Mucosa of descending colon (tissue), 3 donors: ENCODE data around the gene HRK. TPM values are rescaled to one million over a fixed set of nuclear protein-coding genes. Genes with fewer than 3 reads are reported as not detected.
A peak's percentile ranks its signal among the peaks of the same experiment; 100 is the strongest.

Experiments used
- ATAC-seq: fragments of 200-7000 bp; cut with Tn5 transposase; one replicate; pipeline ENCODE4 v1.9.1; 2020; ENCODE audit warnings: mild to moderate bottlenecking, moderate library complexity
- DNase-seq, 3 donors: peaks; one replicate each; pipeline ENCODE4 v3.0.0-alpha.2; 2020
- H3K36me3 ChIP-seq: fragments of 200-600 bp; one replicate; pipeline ENCODE4 v1.8.0; 2021; ENCODE audit warnings: low read depth, mild to moderate bottlenecking
- H3K4me1 ChIP-seq: fragments of 200-600 bp; one replicate; pipeline ENCODE4 v1.8.0; 2021; ENCODE audit warnings: low read depth, mild to moderate bottlenecking
- H3K4me3 ChIP-seq: fragments of 200-600 bp; one replicate; pipeline ENCODE4 v1.8.0; 2021; ENCODE audit warnings: mild to moderate bottlenecking
- H3K9me3 ChIP-seq: fragments of 200-600 bp; one replicate; pipeline ENCODE4 v1.8.0; 2021; ENCODE audit warnings: mild to moderate bottlenecking
- CTCF ChIP-seq: fragments of 200-600 bp; IDR thresholded peaks from one replicate; pipeline ENCODE4 v1.8.0; 2022; ENCODE audit warnings: antibody characterized with exemption, mild to moderate bottlenecking
- intact Hi-C, 2 donors: fragments of 100-400 bp; cut with DNase I in 1 of 2; cut with micrococcal nuclease in 1 of 2; formaldehyde crosslinking; loops; one replicate each; pipeline versions ENCODE4 v1.11.0 to v1.11.1; 2022; cut with DNase I, micrococcal nuclease
- total RNA-seq, 3 donors: library from RNA; stranded (reverse); fragmentation: NEBNext Ultra II Directional in 2 of 3; extraction: Animal tissue kit (Norgen Biotek cat#: 25700) in 2 of 3; gene quantifications; one replicate each; pipeline versions ENCODE4 v1.2.1 to v1.2.4, GENCODE V29; 2021 to 2023
- donor health status: DM: no; HTN: no; CAD: no; lungs with moderate emphysema.
- donor health status: DM: no; HTN: no; CAD: no.
- donor health status: DM: no; HTN: yes; CAD: no.

HRK gene
- total RNA-seq, 3 donors from 2014 or later, result 0.22 to 1.0 (median 0.25) TPM

GRCh38 chr12:116918464-116918863 is 37.2 kb upstream of the HRK start:
- H3K36me3 ChIP-seq, result no peaks in the 10 kb centered on the region
- ATAC-seq (no peak), DNase-seq (no peak)
- no peaks in the 10 kb centered on the region for H3K9me3 ChIP-seq
- no peak overlapping the region for H3K4me3 ChIP-seq
- intact Hi-C loops, result no loop called here
- no peak for TF ChIP-seq CTCF
- H3K4me1 ChIP-seq, result peaks cover 34% of the 10 kb centered on the region

- ATAC-seq (peak; percentile 72), DNase-seq (peak in 1 of 3 donors; percentile 7)
- TF ChIP-seq CTCF, result no peak
- intact Hi-C loops, result no loop called here
- H3K9me3 ChIP-seq, result no peaks in the 10 kb centered on the region
- H3K4me1 ChIP-seq, result peaks cover 40% of the 10 kb centered on the region
- no peaks in the 10 kb centered on the region for H3K36me3 ChIP-seq
- no peak overlapping the region for H3K4me3 ChIP-seq
Measured at GRCh38 chr12:116916714-116917114, 35.5 kb upstream of the HRK start.

DNA sequence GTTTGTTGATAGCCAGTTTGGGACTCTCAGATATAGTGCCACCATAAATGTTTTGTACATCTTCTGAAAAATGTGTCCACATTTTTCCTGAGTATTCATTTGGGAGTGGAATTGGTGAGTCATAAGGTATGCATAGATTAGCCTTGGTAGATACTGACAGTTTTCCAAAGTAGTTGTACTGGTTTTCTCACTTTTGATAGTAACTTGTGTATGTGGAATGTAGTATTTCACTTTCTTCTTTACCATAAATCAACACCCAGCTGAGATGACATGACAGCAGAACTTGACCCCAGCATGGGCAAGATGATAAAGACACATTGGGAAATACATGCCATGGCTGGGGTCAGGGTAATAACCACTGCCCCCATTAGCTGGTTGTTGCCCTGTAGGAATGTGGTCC is 34.9 kb upstream of the HRK start:
- ATAC-seq, result no peak
- intact Hi-C loops, result no loop called here
- no peak for DNase-seq

GRCh38 chr12:116915326-116915725 is 34.1 kb upstream of the HRK start:
- ATAC-seq (no peak), DNase-seq (no peak)
- intact Hi-C loops, result no loop called here
- no peaks in the 10 kb centered on the region for H3K9me3 ChIP-seq
- no peak for TF ChIP-seq CTCF
- peaks cover 33% of the 10 kb centered on the region for H3K4me1 ChIP-seq
- H3K4me3 ChIP-seq, result no peak overlapping the region
- no peaks in the 10 kb centered on the region for H3K36me3 ChIP-seq

More for the DNA sequence above, 34.9 kb upstream of the HRK start:
- Histone ChIP-seq H3K36me3 (no peaks in the 10 kb centered on the region), H3K9me3 (no peaks in the 10 kb centered on the region), H3K4me1 (peaks cover 37% of the 10 kb centered on the region), H3K4me3 (no peak overlapping the region)
- TF ChIP-seq CTCF, result no peak

- Histone ChIP-seq H3K36me3 (no peaks in the 10 kb centered on the region), H3K4me1 (peaks cover 8% of the 10 kb centered on the region), H3K9me3 (no peaks in the 10 kb centered on the region), H3K4me3 (peak within 1 kb of the TSS; percentile 97)
- intact Hi-C loops, result no loop called here
- DNase-seq (peak; percentile 74 to 84 (median 82)), ATAC-seq (peak; percentile 96)
- no peak for TF ChIP-seq CTCF
Measured at GRCh38 chr12:116910645-116911451, 29.6 kb upstream of the HRK start, which contains the start of gene FBXW8. Gene FBXW8, plus strand, starts transcription at chr12:116910950. Its CDS starts 88 bp downstream, at chr12:116911038.
